K562 treated with DMSO at 1 percent for 12 hours (cell line): ENCODE data around the gene TMEM59. TPM values are rescaled to one million over a fixed set of nuclear protein-coding genes. Genes with fewer than 3 reads are reported as not detected.

Experiments used
- total RNA-seq: library from RNA; unstranded; fragments of 300-600 nt; gene quantifications from 2 replicates; pipeline ENCODE4 v1.2.3, GENCODE V29; 2022; ENCODE audit not compliant: insufficient read depth

Gene TMEM59
- 196 and 214 TPM in 2 replicates for total RNA-seq

GRCh38 chr1:54052934-54053744, at the start of gene TMEM59, which contains the start of gene TCEANC2:
TSS of gene TMEM59 (minus strand) at chr1:54053204. CDS start at chr1:54053188, 16 bp downstream.
TSS of gene TCEANC2 (plus strand) at chr1:54053608. CDS start at chr1:54054423, 815 bp downstream.

GRCh38 chr1:54017979-54018378, 35.0 kb downstream of the TMEM59 start, which contains the start of gene LDLRAD1:
TSS of gene LDLRAD1 (minus strand) at chr1:54018186. CDS start at chr1:54018112, 74 bp downstream.

Other genes starting within 250 kb of the TMEM59 start
- gene NDC1, start 214.9 kb downstream of the TMEM59 start, total RNA-seq: 10.7 and 34.7 TPM in 2 replicates
- gene YIPF1, start 163.4 kb downstream of the TMEM59 start, total RNA-seq: 25.9 and 43.9 TPM in 2 replicates
- gene DIO1, start 159.0 kb downstream of the TMEM59 start, total RNA-seq: 0.41 TPM in 1 of 2 replicates, not detected in the other
- 56.1 and 77.0 TPM in 2 replicates for gene IFT25, start 107.5 kb downstream of the TMEM59 start, total RNA-seq
- gene LRRC42, start 106.9 kb downstream of the TMEM59 start, total RNA-seq: 30.0 and 41.3 TPM in 2 replicates
- gene LDLRAD1, start 35.0 kb downstream of the TMEM59 start, total RNA-seq: not detected in 2 replicates
- 2.8 and 5.0 TPM in 2 replicates for gene TCEANC2, start 404 bp upstream of the TMEM59 start, total RNA-seq
- not detected in 2 replicates for gene CDCP2, start 99.8 kb upstream of the TMEM59 start, total RNA-seq
- gene CYB5RL, start 146.8 kb upstream of the TMEM59 start, total RNA-seq: 3.3 and 17.7 TPM in 2 replicates
- gene MRPL37, start 147.0 kb upstream of the TMEM59 start, total RNA-seq: 173 and 200 TPM in 2 replicates